Fibroblast of the conjunctiva (primary cell): Measurements from ENCODE around the gene GOLGA8R.
"Not testable (repeated sequence)": the region's sequence is repeated elsewhere in the genome, so short reads cannot be mapped to it uniquely, and the experiment has no call there.

Experiments
- DNase-seq: peaks from one replicate; pipeline ENCODE4 v3.0.0-alpha.2; 2010; ENCODE audit warnings: low read depth

GOLGA8R gene

DNA sequence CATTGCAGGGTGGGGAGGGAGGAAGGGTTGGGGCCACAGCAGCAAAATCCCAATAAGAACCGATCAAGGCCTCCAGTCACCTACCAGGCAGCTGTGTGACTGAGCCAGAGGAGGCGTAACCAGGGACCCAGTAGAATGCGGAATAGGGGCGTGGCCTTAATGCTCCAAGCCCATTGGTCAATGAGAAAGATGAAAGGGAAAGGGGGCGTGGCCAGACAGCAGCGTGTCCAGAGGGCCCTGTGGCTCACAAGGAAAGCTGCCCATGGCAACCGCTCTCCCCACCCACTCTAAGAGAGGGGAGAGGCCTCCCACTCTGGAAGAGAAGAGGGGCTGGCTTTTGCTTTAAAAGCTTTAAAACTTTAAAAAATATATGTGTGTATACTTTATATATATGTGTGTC is at the start of gene GOLGA8R:
GOLGA8R (minus strand) TSS at position 101 of the 400 bp plus-strand sequence; CDS start at position 3, 98 bp downstream.
- DNase-seq = not testable (repeated sequence)

DNA sequence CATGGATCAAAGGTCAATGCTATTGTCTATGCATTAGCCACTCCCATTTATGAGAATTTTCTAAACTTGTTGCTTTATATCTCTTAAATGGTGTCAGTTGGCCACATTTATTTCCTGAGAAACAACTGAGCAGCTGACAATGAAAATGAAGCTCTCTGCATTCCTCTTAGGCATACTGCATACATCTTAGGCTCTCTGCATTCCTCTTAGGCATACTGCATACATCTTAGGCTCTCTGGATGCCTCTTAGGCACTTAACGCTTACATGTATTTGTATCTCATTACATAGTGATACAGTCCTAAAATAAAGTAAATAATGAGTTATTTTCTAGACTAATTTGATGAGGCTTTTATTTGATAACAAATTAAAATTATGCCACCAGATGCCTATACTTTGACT is 49.8 kb upstream of the GOLGA8R start:
- DNase-seq = not testable (repeated sequence)

- DNase-seq = not testable (repeated sequence)
Observed at GRCh38 chr15:30462176-30462575, 48.1 kb upstream of the GOLGA8R start.

- not testable (repeated sequence) for DNase-seq
Observed at GRCh38 chr15:30452702-30453101, 38.6 kb upstream of the GOLGA8R start.

DNA sequence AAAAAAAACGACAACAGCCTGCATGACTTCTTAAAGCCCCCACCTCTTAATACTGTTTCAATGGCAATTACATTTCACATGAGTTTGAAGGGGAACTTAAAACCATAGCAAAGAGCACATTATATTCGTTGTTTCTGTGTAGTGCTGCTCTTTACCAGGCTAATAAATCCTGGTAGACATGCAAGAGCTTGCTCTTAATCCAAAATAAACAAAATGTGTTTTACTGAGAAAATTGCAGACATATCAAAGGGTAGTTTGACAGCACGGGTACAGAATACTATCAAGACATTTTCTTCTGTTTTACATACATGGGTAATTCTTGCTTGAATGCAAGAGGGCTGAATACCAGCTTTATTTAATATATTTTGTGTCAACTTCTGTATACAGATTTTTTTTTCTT is 24.3 kb upstream of the GOLGA8R start:
- DNase-seq = not testable (repeated sequence)

DNA sequence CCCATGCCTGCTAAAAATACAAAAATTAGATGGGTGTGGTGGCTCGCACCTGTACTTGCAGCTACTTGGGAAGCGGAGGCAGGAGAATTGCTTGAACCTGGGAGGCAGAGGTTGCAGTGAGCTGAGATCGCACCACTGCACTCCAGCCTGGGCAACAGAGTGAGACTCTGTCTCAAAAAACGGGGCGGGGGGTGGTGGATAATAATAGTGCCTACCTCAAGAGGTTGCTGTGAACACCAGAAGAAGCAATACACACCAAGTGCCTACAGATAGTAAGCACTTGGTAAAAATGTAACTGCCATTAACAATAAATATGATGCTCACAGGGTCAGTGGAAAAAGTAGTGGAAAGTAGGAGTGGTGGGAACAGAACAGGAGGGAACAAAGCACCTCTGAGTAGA is 21.8 kb upstream of the GOLGA8R start:
- not testable (repeated sequence) for DNase-seq

- DNase-seq = not testable (repeated sequence)
Observed at GRCh38 chr15:30420723-30421122, 6.7 kb upstream of the GOLGA8R start.

GRCh38 chr15:30407636-30408035 is 6.4 kb downstream of the GOLGA8R start:
- DNase-seq = not testable (repeated sequence)

- not testable (repeated sequence) for DNase-seq
Observed at GRCh38 chr15:30398988-30399387, 15.1 kb downstream of the GOLGA8R start.

DNA sequence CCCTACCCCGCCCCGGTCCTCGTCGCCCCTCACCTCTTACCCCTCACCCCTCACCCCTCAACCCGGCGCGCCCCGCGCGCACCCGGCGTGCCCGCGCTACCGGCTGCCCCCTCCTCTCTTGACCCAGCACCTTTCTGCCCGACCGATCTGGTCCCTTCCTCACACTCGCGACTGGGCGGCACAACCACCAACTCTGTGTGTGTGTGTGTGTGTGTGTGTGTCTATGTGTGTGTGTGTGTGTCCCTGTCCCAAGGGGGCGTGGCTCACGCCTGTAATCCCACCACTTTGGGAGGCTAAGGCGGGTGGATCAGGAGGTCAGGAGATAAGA is 20.4 kb downstream of the GOLGA8R start:
- not testable (repeated sequence) for DNase-seq

- not testable (repeated sequence) for DNase-seq
Observed at GRCh38 chr15:30392766-30393663, 21.0 kb downstream of the GOLGA8R start, which contains the start of gene CHRFAM7A. Gene CHRFAM7A, minus strand, starts transcription at chr15:30393540. Its CDS starts 10,189 bp downstream, at chr15:30383351.

DNA sequence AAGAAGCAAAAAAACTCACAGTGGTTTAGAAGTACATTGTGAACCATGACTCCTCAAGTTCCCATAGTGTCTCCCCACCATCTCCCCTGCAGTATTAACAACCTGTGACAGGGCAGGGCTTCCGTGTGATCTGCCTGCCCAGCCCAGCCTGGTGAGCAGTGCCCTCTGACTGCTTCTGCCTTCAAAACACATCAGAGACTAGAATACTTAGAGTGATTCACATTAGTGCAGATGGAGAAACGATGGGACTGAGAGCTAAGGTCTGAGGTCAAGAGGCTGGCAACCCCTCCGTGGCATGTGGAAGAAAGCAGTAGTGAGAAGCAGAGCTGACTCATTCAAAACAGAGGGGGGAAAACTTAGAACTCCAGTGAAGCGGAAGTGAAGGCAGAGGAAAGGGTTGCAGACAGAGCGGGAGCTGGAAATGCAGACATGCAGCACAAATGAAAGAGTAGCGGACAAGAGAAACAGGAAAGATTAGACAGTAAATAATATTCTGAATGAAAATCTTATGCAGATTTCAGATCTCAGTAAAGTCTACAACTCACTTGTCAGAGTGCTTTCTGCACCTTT is 27.7 kb downstream of the GOLGA8R start:
- DNase-seq = not testable (repeated sequence)

GRCh38 chr15:30377082-30377413 is 37.0 kb downstream of the GOLGA8R start:
- not testable (repeated sequence) for DNase-seq

GRCh38 chr15:30376375-30377081 is 37.5 kb downstream of the GOLGA8R start:
- DNase-seq = not testable (repeated sequence)

DNA sequence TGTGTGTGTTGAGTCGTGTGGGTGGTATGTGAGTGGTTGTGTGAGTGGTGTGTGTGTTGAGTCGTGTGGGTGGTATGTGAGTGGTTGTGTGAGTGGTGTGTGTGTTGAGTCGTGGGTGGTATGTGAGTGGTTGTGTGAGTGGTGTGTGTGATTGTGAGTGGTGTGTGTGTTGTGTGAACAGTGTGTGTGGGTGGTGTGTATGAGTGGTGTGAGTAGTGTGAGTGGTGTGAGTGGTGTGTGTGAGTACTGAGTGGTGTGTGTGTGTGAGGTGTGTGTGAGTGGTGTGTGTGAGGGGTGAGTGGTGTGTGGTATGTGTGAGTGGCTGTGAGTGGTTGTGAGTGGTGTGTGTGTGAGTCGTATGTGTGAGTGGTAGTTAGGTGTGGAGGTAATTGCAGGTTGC is 38.2 kb downstream of the GOLGA8R start:
- not testable (repeated sequence) for DNase-seq

DNA sequence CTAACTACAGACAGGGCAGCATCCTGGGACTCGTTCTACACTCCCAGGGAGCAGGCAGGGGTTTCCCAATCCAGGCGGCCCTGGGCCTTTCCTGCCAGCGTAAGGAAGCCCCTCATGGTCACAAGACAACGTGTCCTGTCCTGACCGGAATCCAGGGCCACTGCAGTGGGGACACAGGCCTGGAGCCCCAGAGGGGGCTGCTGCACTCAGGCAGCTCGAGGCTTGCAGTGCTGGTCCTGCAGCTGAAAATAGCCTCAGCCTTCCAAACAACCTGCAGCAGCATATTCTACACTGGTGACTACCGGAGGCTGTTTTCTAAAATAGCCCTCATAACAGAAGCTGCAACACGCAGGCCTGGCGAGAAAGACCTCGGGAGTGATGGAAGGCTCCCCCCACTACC is 39.2 kb downstream of the GOLGA8R start:
- not testable (repeated sequence) for DNase-seq

GRCh38 chr15:30368271-30368670 is 45.8 kb downstream of the GOLGA8R start:
- not testable (repeated sequence) for DNase-seq

GRCh38 chr15:30367246-30367645 is 46.8 kb downstream of the GOLGA8R start:
- not testable (repeated sequence) for DNase-seq

DNA sequence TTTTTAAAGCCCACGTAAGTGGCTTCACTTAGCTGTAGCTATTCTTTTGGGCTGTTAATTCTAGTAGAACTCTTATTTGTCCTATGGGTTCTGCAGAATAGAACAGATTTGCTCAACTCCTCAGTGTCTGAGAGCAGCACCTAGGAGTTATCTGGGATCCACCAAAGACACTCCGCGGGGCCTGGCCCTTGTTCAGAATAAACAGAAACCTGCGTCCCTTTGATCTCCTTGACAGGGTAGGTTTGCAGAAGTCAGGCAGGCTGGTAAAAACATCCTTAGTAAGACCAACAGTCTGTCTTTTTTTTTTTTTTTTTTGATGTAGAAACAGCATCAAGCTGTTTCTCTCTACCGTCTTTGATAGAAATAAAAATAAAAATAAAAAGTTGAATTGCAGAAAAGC is 52.7 kb downstream of the GOLGA8R start:
- not testable (repeated sequence) for DNase-seq

DNA sequence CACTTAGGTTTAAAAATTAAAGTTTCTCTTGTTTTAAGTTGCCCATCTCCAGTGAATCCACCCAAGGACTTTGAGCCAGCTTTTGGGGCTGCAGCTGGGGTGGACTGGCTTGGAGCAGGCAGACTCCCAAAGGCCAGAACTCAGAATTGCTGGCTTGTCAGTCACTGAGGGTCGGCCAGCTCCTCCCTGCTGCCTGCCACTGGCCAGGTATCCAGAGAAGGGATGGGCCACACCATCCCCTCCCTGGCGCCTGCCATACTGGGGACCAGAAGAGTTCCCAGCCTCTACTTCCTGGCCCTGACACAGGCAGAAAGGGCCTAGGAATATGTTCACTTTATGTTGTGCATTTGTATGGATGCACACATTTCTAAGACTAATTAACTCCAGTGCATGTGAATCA is 53.1 kb downstream of the GOLGA8R start:
- DNase-seq = not testable (repeated sequence)

DNA sequence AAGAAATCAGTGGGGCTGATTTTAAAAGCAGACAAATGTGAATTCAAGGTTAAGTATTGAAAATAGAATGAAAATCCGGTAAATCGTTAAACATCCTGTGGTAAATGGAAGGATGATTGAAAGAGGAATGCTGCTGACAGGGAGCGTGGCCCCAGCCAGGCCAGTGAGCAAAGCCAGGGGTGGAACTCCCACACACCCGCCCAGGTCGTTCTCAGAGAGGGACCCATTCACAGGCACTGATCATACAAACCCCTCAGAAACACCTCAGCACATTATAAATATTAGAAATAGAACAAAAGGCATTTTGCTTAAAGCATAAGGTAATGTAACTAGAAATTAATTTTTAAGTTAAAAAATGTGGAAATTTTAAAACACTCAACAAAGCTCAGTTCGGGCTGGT is 59.0 kb downstream of the GOLGA8R start:
- DNase-seq = not testable (repeated sequence)
